GM06990 (cell line): ENCODE results near the gene LRIT2.

Experiments
- DNase-seq: peaks from one replicate; pipeline ENCODE4 v3.0.0-alpha.2; 2011; ENCODE audit not compliant: insufficient read length; ENCODE audit errors: extremely low read depth
- H3K27me3 ChIP-seq: replicated peaks from 2 replicates; pipeline ENCODE4 v1.6.0; 2011; ENCODE audit warnings: low read length; ENCODE audit not compliant: control insufficient read depth, insufficient read depth
- H3K36me3 ChIP-seq: 2 replicates; pipeline ENCODE4 v1.5.1; 2011; ENCODE audit warnings: low read length; ENCODE audit not compliant: control insufficient read depth, insufficient read depth
- H3K4me3 ChIP-seq: replicated peaks from 2 replicates; pipeline ENCODE4 v1.5.1; 2011; ENCODE audit warnings: low read depth, mild to moderate bottlenecking, control low read depth, low read length
- TF ChIP-seq, protein P1 (sequence below): IDR thresholded peaks from 2 replicates; pipeline ENCODE4 v1.5.1; 2011; ENCODE audit warnings: low read length, control low read depth, mild to moderate bottlenecking, inconsistent platforms; ENCODE audit not compliant: insufficient read depth, poor library complexity, severe bottlenecking

Gene LRIT2

DNA sequence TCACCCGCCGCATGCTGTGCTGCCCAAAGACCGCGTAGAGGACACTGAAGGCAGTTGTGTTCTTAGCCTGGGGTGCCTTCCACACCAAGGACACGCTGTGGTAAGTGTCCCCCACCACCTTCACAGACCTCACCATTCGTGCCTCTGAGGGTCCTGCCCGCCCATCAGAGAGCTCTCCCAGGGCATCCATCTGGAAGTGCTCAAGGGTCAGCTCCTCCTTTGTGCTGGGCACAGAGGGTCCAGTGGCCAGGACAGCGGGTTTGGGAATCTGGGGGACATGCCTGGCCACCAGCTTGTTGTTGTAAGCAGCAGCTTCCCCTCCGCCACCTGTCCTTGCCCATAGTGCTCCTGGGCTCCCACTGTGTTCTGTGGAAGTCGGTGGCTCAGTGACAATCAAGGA, 7.0 kb upstream of the LRIT2 start:
- no peak for DNase-seq
- Histone ChIP-seq H3K4me3 (no peak overlapping the region), H3K36me3 (no peaks in the 10 kb centered on the region), H3K27me3 (no peaks in the 10 kb centered on the region; the same call in 1 of the 2 replicates)
- TF ChIP-seq, protein P1, sequence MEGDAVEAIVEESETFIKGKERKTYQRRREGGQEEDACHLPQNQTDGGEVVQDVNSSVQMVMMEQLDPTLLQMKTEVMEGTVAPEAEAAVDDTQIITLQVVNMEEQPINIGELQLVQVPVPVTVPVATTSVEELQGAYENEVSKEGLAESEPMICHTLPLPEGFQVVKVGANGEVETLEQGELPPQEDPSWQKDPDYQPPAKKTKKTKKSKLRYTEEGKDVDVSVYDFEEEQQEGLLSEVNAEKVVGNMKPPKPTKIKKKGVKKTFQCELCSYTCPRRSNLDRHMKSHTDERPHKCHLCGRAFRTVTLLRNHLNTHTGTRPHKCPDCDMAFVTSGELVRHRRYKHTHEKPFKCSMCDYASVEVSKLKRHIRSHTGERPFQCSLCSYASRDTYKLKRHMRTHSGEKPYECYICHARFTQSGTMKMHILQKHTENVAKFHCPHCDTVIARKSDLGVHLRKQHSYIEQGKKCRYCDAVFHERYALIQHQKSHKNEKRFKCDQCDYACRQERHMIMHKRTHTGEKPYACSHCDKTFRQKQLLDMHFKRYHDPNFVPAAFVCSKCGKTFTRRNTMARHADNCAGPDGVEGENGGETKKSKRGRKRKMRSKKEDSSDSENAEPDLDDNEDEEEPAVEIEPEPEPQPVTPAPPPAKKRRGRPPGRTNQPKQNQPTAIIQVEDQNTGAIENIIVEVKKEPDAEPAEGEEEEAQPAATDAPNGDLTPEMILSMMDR, result no peak

DNA sequence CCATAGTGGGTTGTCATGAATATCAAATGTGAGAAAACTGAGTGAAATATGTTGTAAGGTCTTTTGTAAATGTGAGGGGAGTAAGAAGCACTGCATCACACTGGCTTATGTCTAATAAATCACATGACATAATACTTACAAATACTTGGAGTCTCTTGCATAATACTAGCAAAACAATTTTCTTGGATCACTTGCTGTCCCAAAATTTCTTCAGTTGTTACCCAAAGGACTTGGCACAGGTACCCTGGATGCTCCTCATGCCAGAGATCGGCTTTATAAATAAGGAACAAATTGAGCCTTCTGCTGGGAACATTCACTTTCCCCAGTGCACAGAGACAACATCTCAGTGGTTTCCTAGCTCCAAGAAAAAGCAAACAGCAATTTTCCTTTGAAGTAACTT, 5.0 kb upstream of the LRIT2 start:
- Histone ChIP-seq H3K27me3 (no peaks in the 10 kb centered on the region; the same call in 1 of the 2 replicates), H3K36me3 (no peaks in the 10 kb centered on the region), H3K4me3 (no peak overlapping the region)
- no peak for DNase-seq
- TF ChIP-seq, protein P1, result no peak

DNA sequence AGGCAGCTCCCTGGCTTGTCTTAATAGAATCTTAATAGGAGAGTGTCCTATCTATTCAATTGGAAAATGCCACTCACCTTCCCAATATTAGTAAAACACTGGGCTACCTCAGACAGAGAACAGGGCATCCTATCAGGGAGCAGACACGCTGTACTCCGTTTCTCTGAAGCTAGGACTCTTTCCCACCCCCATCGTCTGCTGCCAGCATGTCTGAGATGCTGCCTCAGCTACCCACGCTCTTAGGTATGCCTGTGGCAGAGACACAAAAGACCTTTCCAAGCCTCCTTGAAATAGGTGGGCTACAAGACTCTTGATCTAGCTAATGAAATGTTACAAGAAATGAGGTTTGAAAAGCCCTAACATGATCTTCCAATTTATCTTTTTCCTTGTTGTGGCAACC, 2.5 kb upstream of the LRIT2 start:
- Histone ChIP-seq H3K4me3 (no peak overlapping the region), H3K36me3 (no peaks in the 10 kb centered on the region), H3K27me3 (no peaks in the 10 kb centered on the region; the same call in 1 of the 2 replicates)
- no peak for DNase-seq
- TF ChIP-seq, protein P1, result no peak

DNA sequence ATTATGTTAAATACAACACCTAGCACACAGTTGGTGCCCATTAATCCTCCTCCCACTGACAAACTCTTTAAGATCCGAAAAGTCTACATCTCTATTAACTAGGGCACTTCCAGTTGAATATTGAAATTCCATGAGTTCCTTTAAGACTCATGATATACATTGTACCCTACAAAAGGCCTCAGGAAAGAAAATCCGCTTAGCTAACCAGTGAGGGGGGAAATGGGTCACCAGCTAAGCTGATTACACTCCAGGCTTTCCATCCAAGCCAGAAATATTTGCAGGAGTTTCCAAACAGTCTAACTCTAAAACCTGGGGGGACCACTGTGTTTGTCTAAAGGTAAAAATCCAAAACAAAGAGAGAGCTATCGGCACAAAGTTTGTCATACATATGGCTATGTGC, 1.3 kb upstream of the LRIT2 start:
- no peak for DNase-seq
- Histone ChIP-seq H3K27me3 (no peaks in the 10 kb centered on the region), H3K4me3 (no peak overlapping the region), H3K36me3 (no peaks in the 10 kb centered on the region)
- TF ChIP-seq, protein P1, result no peak

DNA sequence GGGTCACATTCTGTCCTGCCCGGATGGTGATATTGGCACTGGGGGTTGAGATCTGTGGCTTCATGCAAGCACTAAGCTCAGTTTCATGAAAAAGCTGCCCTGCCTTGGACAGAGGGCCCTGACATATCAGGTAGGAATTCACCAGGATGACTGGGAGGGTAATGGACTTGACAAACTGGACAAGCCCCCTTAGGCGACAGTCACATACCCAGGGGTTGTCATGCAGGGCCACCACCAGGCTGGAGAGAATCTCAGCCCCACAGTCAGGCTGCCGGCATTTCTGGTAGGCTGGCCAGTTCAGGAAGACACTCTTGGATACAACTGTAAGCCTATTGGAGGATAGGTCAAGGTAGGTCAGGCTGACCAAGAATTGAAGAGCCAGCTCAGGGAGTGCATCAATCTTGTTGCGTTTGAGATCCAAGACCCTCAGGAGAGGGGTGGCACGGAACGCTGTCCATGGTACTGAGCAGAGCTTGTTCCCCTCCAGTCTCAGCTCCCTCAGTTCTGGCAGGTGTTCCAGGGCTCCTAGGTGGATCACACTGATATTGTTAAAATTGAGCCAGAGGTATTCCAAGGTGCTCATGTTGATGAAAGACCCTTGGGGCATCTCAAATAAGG, 824 bp downstream of the LRIT2 start:
- no peak for DNase-seq
- no peak overlapping the region for H3K4me3 ChIP-seq
- TF ChIP-seq, protein P1, result no peak
- no peaks in the 10 kb centered on the region for H3K36me3 ChIP-seq
- H3K27me3 ChIP-seq, result no peaks in the 10 kb centered on the region

DNA sequence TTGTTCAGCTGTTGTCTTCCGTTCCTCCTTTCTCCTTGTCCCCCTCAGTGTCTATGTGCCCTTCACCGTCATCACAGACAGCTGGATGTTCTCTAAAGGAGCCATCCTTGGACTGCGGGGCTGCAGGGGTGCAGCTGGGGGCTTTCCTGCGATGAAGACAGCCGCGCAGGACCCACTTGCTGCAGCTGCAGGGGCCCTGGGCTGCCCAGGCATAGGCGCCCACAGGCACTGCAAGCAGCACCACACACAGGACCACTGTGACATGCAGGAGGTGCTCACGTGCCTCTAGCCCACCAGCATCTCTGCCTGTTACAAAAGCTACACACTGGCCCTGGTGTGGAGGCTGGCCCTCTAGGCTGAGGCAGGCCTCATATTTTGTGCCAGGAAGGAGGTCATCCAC, 3.4 kb downstream of the LRIT2 start:
- TF ChIP-seq, protein P1, result no peak
- H3K27me3 ChIP-seq, result no peaks in the 10 kb centered on the region; the same call in 1 of the 2 replicates
- no peaks in the 10 kb centered on the region for H3K36me3 ChIP-seq
- DNase-seq, result no peak
- no peak overlapping the region for H3K4me3 ChIP-seq
